HG03280 (cell line): ENCODE results near the gene ADAM8.

ENCODE experiments used
- ATAC-seq: cut with Tn5 transposase; IDR thresholded peaks from one replicate; pipeline ENCODE4 v1.9.1; 2021; ENCODE audit warnings: mild to moderate bottlenecking, moderate library complexity; ENCODE audit not compliant: unreplicated experiment

The ADAM8 gene

GRCh38 chr10:133282846-133283390 is 6.2 kb upstream of the ADAM8 start:
- ATAC-seq = no peak

- no peak for ATAC-seq
These were observed 5.1 kb upstream of the ADAM8 start for GRCh38 chr10:133281628-133282372.

GRCh38 chr10:133281084-133281483 is 4.4 kb upstream of the ADAM8 start:
- no peak for ATAC-seq

GRCh38 chr10:133280391-133281059 is 3.9 kb upstream of the ADAM8 start:
- no peak for ATAC-seq

GRCh38 chr10:133279326-133280226 is 2.9 kb upstream of the ADAM8 start:
- ATAC-seq = no peak

GRCh38 chr10:133278577-133279265 is 2.1 kb upstream of the ADAM8 start:
- peak; percentile 37 for ATAC-seq

- ATAC-seq = no peak
These were observed 1.4 kb upstream of the ADAM8 start for GRCh38 chr10:133277993-133278576.

GRCh38 chr10:133277277-133277992 is 767 bp upstream of the ADAM8 start:
- no peak for ATAC-seq

- ATAC-seq = no peak
These were observed 601 bp downstream of the ADAM8 start for GRCh38 chr10:133276100-133276434.

- peak; percentile 28 for ATAC-seq
These were observed 980 bp downstream of the ADAM8 start for GRCh38 chr10:133275684-133276092.

- peak; percentile 42 for ATAC-seq
These were observed 1.7 kb downstream of the ADAM8 start for GRCh38 chr10:133274751-133275683.

- ATAC-seq = no peak
These were observed 3.0 kb downstream of the ADAM8 start for GRCh38 chr10:133273534-133274143.

GRCh38 chr10:133272964-133273420 is 3.7 kb downstream of the ADAM8 start:
- ATAC-seq = no peak

- no peak for ATAC-seq
These were observed 4.2 kb downstream of the ADAM8 start for GRCh38 chr10:133272301-133272963.

GRCh38 chr10:133271521-133272300 is 5.0 kb downstream of the ADAM8 start:
- ATAC-seq = no peak

- no peak for ATAC-seq
These were observed 5.8 kb downstream of the ADAM8 start for GRCh38 chr10:133270773-133271297.
